GM21360 (cell line): ENCODE results near the gene OPCML.

Source experiments
- ATAC-seq: cut with Tn5 transposase; IDR thresholded peaks from one replicate; pipeline ENCODE4 v1.9.1; 2021; ENCODE audit warnings: mild to moderate bottlenecking, moderate library complexity; ENCODE audit not compliant: unreplicated experiment

OPCML gene

GRCh38 chr11:133202816-133203215, 329.5 kb downstream of the OPCML start:
- ATAC-seq = no peak

- ATAC-seq = no peak
Measured at GRCh38 chr11:133198438-133198837, 333.9 kb downstream of the OPCML start.

DNA sequence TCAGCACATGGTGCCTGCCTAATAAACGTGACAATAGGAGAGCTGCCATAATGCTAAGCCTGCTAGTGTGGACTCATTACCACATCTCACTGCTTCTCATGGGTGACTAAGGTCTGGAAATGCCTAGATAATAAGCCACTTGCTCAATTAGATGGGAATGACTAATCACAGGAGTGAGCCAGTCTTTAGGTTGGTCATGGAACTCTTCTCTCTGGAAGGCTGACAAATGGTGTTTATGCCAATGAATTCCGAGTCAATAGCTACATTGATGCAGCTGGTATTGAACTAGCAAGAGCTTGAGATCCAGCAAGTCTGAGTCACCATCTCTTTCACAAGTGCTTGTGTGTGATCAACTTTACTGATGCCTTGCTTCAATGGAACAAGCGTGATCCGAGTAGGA, 334.9 kb downstream of the OPCML start:
- ATAC-seq = no peak

- ATAC-seq = no peak
Measured at GRCh38 chr11:133191931-133192330, 340.4 kb downstream of the OPCML start.

- no peak for ATAC-seq
Measured at GRCh38 chr11:133181667-133182066, 350.6 kb downstream of the OPCML start.

DNA sequence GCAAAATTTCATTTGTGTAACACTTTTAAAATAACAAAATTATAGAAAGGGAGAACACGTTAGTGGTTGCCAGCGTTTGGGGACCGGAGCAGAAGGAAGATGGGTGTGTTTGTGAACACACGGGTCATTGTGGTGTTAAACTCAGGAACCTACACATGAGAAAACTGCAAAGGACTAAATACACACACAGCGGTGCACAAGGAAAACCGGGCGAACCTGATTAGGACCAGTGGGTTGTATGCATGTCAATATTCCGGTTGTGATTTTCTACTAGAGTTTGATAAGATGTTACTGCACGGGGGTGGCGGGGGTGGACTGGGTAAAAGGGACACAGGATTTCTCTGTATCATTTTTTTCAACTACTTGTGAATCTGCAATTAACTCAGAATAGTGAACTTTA, 351.2 kb downstream of the OPCML start:
- no peak for ATAC-seq

DNA sequence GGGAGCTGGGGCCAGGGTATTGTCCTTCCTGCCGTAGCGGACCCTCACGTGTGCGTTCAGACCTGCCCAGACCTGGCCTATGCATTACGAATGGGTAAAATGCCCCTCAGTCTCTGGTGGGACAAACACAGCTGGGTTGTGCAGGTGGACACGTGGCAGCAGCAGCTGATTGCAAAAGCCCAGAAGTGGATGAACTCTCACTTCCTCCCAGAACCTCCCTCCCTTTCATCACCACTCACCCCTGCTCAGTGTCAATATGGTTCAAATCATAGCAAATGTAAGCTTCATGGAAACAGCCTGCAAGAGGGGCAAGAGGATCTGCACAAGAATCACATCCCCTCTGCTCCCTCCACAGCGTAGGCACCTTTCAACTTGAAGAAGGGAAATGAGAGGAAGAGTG, 352.1 kb downstream of the OPCML start:
- no peak for ATAC-seq

DNA sequence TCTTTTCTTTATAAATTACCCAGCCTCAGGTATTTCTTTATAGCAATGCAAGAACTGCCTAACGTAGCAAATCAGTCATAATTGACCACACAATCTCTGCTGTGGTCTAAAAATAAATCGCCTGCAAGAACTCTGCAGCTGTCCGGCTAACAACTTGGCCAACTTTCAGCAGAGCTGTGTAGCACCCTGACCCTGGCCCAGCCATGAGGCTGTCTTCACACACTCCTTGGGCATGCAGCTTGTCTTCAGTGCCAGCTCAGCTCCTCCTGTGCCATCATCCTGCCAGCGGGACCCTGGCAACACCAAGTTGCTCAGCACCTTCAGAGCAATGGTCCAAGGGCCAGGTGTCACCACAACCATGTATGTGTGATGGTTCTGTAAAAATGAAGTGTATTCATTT, 355.6 kb downstream of the OPCML start:
- ATAC-seq = no peak

DNA sequence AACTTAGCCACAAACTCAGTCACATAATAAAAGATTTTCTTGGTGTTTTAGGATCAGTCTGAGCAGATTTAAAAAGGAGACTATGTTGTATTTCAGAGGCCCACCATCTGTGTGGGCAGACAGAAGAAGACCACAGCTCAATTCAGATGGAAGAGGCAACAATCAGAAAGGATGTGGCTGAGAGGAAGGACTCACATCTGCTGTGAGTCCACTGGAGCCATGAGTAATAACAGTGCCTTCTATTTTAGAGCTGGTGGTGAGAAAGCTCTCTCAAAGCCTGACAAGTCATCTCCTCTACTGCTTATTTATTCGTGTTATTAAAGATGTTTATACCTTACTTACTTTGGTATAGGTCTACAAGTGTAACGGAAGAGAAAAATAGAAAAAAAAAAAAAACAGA, 357.2 kb downstream of the OPCML start:
- peak; percentile 91 for ATAC-seq

DNA sequence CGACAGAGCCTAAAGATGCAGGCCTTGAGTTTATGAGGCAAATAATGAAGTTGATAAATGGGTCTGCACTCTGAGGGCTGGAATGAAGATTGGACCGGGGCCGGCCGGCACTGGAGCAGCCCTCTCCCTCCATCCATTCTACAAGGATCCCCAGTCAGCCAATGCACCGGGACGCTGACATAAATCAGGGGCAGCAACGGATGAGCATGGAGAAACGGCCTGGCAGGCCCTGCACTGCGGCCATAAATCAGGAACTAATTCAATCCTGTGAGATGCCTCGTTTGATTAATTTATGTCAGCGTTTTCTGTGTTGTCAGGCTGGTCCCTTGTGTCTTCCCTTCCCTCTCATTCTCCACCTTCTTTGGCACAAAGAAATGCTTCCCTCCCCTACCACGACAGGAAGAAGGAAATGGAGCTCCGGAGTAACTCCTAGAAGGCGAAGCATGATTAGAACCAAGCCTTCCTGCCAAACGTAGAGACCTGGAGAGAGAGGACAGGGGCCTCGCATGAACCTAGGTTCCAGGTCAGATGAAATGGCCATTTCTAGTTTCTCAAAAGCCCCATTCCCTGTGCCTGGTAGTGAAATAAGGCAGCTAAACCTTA, 358.4 kb downstream of the OPCML start:
- no peak for ATAC-seq

- peak; percentile 54 for ATAC-seq
Measured at GRCh38 chr11:133172349-133172748, 360.0 kb downstream of the OPCML start.

GRCh38 chr11:133171374-133171773, 360.9 kb downstream of the OPCML start:
- no peak for ATAC-seq

- ATAC-seq = no peak
Measured at GRCh38 chr11:133168016-133168415, 364.3 kb downstream of the OPCML start.

- ATAC-seq = no peak
Measured at GRCh38 chr11:133166662-133167061, 365.6 kb downstream of the OPCML start.

DNA sequence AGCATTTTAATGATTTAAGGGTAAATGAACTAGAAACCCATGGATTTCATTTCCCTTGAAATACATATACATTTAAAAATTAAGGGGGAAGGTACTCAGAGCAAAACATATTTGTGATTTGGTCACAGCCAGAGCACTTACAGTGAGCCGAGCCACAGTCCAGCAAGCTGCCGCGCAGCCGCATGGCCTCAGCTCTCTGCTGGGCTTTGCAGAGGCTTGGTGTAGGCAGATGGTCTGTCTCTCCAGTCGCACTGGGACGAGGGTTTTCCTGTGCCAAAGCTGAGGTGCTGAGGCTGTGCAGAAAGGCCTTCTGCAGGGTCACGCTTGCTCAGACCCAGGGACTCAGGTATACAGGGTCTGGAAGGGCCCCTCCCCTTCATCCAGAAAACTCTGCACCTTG, 367.3 kb downstream of the OPCML start:
- no peak for ATAC-seq

- ATAC-seq = peak; percentile 74
Measured at GRCh38 chr11:133163463-133164419, 368.6 kb downstream of the OPCML start.

DNA sequence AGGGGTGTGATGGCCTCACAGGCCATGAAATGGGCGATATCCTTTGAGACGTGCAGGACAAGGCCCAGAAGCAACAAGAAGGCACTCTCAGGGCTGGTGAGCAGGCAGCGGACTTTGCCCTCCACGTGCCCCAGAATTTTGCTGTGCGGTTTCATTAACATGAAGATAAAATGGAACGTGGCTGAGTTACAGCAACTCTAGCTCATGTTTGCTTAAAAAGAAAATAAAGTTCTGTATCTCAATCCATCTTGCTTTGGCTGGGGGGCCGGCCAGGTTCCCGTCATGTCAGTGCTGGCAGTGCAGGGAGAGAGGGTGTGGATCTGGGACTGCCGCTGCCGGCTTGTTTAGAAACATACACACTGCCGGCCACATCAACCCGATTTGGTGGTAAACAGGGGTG, 370.1 kb downstream of the OPCML start:
- no peak for ATAC-seq

DNA sequence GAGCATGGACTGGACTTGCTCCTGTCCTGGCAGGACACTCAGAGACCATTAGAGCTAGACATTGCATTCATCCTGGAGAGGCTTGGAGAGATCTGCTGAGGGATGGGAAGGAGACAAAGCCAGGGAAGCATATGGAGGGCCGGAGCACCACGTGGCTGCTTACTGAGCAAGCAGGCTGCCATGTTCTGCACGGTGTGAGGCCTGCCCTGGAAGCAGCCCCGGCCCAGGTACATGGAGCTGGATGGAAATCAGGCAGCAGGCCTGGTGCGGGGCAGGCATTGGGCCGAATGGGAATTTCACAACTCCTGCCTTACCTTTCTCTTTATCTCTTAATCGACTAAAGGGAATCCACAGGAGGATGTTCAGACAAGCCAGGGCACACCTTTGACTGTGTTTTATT, 371.5 kb downstream of the OPCML start:
- no peak for ATAC-seq

DNA sequence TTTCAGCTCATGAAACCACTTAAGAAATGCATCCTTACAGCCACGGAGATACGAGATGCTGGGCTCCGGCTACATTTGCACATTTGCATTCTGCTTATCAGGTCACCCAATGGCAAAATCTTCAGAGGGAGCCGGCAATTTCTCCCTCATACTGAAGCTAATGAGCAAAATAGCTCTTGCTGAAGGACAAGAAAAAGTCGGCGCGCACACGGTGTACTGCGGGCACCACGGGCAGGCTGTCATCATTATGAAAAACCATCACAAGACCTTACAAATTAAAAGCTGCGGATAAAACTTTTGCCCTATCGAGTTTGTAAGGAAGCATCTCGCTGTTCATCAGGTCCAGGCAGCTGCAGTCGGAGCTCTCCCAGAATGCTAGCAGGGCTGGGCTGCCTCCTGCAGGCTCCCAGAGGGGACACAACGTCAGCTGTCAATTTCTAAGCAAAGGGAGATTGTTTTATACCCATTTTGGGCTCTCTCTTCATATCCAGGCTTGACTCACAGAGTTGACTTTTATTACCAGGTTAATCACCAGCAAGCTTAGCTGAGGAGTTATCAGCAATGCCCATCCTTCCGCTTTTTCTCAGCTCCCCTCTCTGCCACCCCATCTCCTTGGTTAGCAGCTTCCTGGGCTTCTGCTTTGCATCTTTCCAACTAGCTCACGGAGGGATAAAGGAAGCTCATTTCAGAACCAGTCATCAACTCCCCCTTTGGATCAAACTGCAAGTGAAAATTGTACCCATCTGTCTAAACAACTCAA, 375.1 kb downstream of the OPCML start:
- ATAC-seq = no peak

GRCh38 chr11:133154781-133155180, 377.5 kb downstream of the OPCML start:
- no peak for ATAC-seq

- ATAC-seq = no peak
Measured at GRCh38 chr11:133154076-133154475, 378.2 kb downstream of the OPCML start.

DNA sequence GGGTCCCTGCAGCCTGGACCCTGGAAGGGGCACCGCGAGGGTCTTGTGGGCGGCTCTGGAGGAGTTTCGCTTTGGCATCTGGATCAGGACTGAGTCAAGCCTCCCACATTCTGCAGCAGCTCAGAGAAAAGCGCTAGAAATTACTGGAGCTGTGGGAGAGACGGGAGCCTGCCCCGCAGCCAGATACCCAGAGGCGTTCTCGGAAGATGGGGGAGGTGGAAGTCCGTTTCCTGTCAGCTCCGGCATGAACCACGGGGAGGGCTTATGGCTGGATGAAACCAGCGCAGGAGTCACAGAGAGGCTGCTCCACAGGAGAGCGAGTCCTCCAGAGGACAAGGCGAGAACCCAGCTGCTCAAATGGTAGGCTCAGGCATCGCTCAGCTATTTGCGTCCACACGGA, 379.3 kb downstream of the OPCML start:
- no peak for ATAC-seq
